ENCODE data around the gene ERC2.

DNA sequence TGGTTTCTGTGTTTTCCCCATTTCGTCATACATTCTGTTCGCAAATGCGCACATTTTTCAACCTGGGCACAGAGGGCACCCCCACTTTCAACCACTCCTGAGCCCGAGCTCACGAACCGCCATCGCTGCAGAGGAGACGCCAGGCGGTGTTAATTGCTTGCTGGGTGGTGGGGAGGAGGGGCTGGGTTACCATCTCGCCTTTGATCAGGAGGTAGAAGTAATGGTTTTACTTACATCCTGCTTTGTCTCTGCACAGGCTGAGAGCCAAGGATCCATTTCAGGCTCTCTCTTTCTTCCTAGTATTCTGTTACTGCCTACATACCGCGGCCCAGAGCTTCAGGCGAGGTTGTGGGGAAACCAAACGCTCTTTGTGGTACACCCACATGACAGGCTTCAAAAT is 803.9 kb downstream of the ERC2 start:
- TF ChIP-seq, protein P1, sequence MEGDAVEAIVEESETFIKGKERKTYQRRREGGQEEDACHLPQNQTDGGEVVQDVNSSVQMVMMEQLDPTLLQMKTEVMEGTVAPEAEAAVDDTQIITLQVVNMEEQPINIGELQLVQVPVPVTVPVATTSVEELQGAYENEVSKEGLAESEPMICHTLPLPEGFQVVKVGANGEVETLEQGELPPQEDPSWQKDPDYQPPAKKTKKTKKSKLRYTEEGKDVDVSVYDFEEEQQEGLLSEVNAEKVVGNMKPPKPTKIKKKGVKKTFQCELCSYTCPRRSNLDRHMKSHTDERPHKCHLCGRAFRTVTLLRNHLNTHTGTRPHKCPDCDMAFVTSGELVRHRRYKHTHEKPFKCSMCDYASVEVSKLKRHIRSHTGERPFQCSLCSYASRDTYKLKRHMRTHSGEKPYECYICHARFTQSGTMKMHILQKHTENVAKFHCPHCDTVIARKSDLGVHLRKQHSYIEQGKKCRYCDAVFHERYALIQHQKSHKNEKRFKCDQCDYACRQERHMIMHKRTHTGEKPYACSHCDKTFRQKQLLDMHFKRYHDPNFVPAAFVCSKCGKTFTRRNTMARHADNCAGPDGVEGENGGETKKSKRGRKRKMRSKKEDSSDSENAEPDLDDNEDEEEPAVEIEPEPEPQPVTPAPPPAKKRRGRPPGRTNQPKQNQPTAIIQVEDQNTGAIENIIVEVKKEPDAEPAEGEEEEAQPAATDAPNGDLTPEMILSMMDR (IDR thresholded peaks at IDR 0.05), result no peak
- TF ChIP-seq POLR2A (IDR thresholded peaks at IDR 0.05), result no peak
- no peak for TF ChIP-seq POLR2AphosphoS5 (IDR thresholded peaks at IDR 0.05)

Data from breast epithelium (tissue), 3 donors.